A673 (cell line): ENCODE results near the gene PCCA. TPM values are rescaled to one million over a fixed set of nuclear protein-coding genes. Genes with fewer than 3 reads are reported as not detected.

Experiments
- BruUV-seq: library from RNA; stranded (reverse); fragments of 400-500 nt; replicated peaks from 2 replicates; lab custom pipeline; 2021; lab: Mats Ljungman, UMichigan
- CTCF ChIA-PET: fragments of 300-600 bp; sonication (Branson Sonifier 250); formaldehyde crosslinking; loops from one replicate; lab custom pipeline; 2022; ENCODE audit warnings: antibody characterized with exemption; lab: Charles Lee
- POLR2A ChIA-PET: fragments of 300-600 bp; sonication (Branson Sonifier 250); formaldehyde crosslinking; loops from one replicate; lab custom pipeline; 2022; ENCODE audit warnings: antibody characterized with exemption; ENCODE audit not compliant: low non-redundant PET; lab: Charles Lee
- DNase-seq: peaks from one replicate; pipeline ENCODE4 v3.0.0-alpha.2; 2015; ENCODE audit warnings: low spot score
- H3K27ac ChIP-seq: fragments of 200-600 bp; sonication (generic); 2 replicates; pipeline ENCODE4 v1.5.1; 2016; ENCODE audit warnings: mixed run types, low read depth, mild to moderate bottlenecking, mixed read lengths, antibody characterized with exemption, low read length; ENCODE audit not compliant: poor library complexity, severe bottlenecking
- H3K27me3 ChIP-seq: fragments of 200-600 bp; sonication (generic); replicated peaks from 2 replicates; pipeline ENCODE4 v1.6.1; 2017; ENCODE audit warnings: mixed run types, low read depth, mild to moderate bottlenecking, mixed read lengths, antibody characterized with exemption, low read length; ENCODE audit not compliant: insufficient read depth, poor library complexity
- H3K36me3 ChIP-seq: fragments of 200-600 bp; sonication (generic); 2 replicates; pipeline ENCODE4 v1.6.1; 2016; ENCODE audit warnings: mixed run types, mild to moderate bottlenecking, mixed read lengths, antibody characterized with exemption, low read length; ENCODE audit not compliant: insufficient read depth, poor library complexity, severe bottlenecking
- H3K4me1 ChIP-seq: fragments of 200-600 bp; sonication (generic); 2 replicates; pipeline ENCODE4 v1.6.1; 2017; ENCODE audit warnings: mixed run types, mild to moderate bottlenecking, mixed read lengths, antibody characterized with exemption, low read length; ENCODE audit not compliant: insufficient read depth, poor library complexity, severe bottlenecking
- H3K4me3 ChIP-seq: fragments of 200-600 bp; sonication (generic); 2 replicates; pipeline ENCODE4 v1.5.1; 2016; ENCODE audit warnings: low read depth, mixed run types, mild to moderate bottlenecking, mixed read lengths, low read length; ENCODE audit not compliant: poor library complexity, severe bottlenecking
- H3K9me3 ChIP-seq: fragments of 200-600 bp; sonication (generic); 2 replicates; pipeline ENCODE4 v1.6.1; 2016; ENCODE audit warnings: mixed run types, low read depth, mild to moderate bottlenecking, mixed read lengths, antibody characterized with exemption, low read length; ENCODE audit not compliant: poor library complexity, severe bottlenecking
- CTCF ChIP-seq: fragments of 300-800, 200-600 bp; sonication (generic); conservative IDR thresholded peaks from 2 replicates; pipeline ENCODE4 v1.5.1; 2017; ENCODE audit warnings: low read depth, mild to moderate bottlenecking, antibody characterized with exemption, low read length, moderate library complexity, mixed read lengths
- EZH2 ChIP-seq: fragments of 200-600 bp; sonication (generic); IDR thresholded peaks from 2 replicates; pipeline ENCODE4 v1.6.1; 2017; ENCODE audit warnings: borderline replicate concordance, low read depth, mild to moderate bottlenecking, mixed read lengths, antibody characterized with exemption, low read length; ENCODE audit not compliant: poor library complexity, severe bottlenecking
- intact Hi-C: fragments of 100-400 bp; cut with micrococcal nuclease; formaldehyde crosslinking; loops from one replicate; pipeline ENCODE4 v1.10.0; 2022; ENCODE audit not compliant: unreplicated experiment
- total RNA-seq: library from RNA; stranded (reverse); gene quantifications from 2 replicates; pipeline ENCODE4 v1.2.3, GENCODE V29; 2021

PCCA gene
- total RNA-seq, 1 experiment from 2014 or later = 93.0 TPM

- no peak for DNase-seq
- no peak for TF ChIP-seq EZH2
- TF ChIP-seq CTCF = no peak
- H3K4me3 ChIP-seq = no peak overlapping the region
- ChIA-PET POLR2A (no interaction called here), CTCF (no interaction called here)
- no peaks in the 10 kb centered on the region for H3K4me1 ChIP-seq
- H3K27ac ChIP-seq = no peak overlapping the region
- BruUV-seq = no TSS peak
- intact Hi-C loops = no loop called here
- no peaks in the 10 kb centered on the region for H3K27me3 ChIP-seq
- peaks cover 14% of the 10 kb centered on the region for H3K9me3 ChIP-seq
- peaks cover 69% of the 10 kb centered on the region for H3K36me3 ChIP-seq
Measured at GRCh38 chr13:100330662-100331061, 241.8 kb downstream of the PCCA start.

- peaks cover 63% of the 10 kb centered on the region for H3K36me3 ChIP-seq
- H3K27ac ChIP-seq = no peak overlapping the region
- intact Hi-C loops = no loop called here
- no TSS peak for BruUV-seq
- TF ChIP-seq CTCF (no peak), EZH2 (no peak)
- no peaks in the 10 kb centered on the region for H3K27me3 ChIP-seq
- ChIA-PET CTCF (no interaction called here), POLR2A (no interaction called here)
- DNase-seq = no peak
- no peak overlapping the region for H3K4me3 ChIP-seq
- no peaks in the 10 kb centered on the region for H3K4me1 ChIP-seq
- peaks cover 14% of the 10 kb centered on the region for H3K9me3 ChIP-seq
Measured at GRCh38 chr13:100333141-100333540, 244.2 kb downstream of the PCCA start.

- H3K9me3 ChIP-seq = peaks cover 14% of the 10 kb centered on the region
- H3K27ac ChIP-seq = no peak overlapping the region
- BruUV-seq = no TSS peak
- no peaks in the 10 kb centered on the region for H3K4me1 ChIP-seq
- no peaks in the 10 kb centered on the region for H3K27me3 ChIP-seq
- POLR2A ChIA-PET = no interaction called here
- H3K4me3 ChIP-seq = no peak overlapping the region
- no peak for DNase-seq
- TF ChIP-seq EZH2 (no peak), CTCF (no peak)
- peaks cover 61% of the 10 kb centered on the region for H3K36me3 ChIP-seq
- intact Hi-C loops = no loop called here
- CTCF ChIA-PET = no interaction called here
Measured at GRCh38 chr13:100334214-100334613, 245.3 kb downstream of the PCCA start.
